SU-DHL-6 (cell line): ENCODE results near the gene PVR.

Source experiments
- H2AFZ ChIP-seq: fragments of 200-600 bp; sonication (generic); 2 replicates; pipeline ENCODE4 v1.6.1; 2014; ENCODE audit warnings: low read depth, mild to moderate bottlenecking, moderate library complexity, mixed read lengths, antibody characterized with exemption, low read length; ENCODE audit not compliant: severe bottlenecking
- H3F3A ChIP-seq: fragments of 200-600 bp; shearing (Covaris generic); 2 replicates; pipeline ENCODE4 v1.6.0; 2016; ENCODE audit warnings: antibody characterized with exemption, mild to moderate bottlenecking; ENCODE audit not compliant: insufficient read depth
- H3K27ac ChIP-seq: fragments of 200-600 bp; sonication (generic); 2 replicates; pipeline ENCODE4 v1.5.1; 2016; ENCODE audit warnings: low read depth, mild to moderate bottlenecking, low read length, moderate library complexity, mixed read lengths
- H3K27me3 ChIP-seq: fragments of 200-600 bp; sonication (generic), shearing (Covaris generic); 2 replicates; pipeline ENCODE4 v1.6.0; 2014; ENCODE audit warnings: mild to moderate bottlenecking, low read length
- H3K36me3 ChIP-seq: fragments of 200-600 bp; sonication (generic); 2 replicates; pipeline ENCODE4 v1.6.1; 2014; ENCODE audit warnings: mild to moderate bottlenecking, low read length, mixed read lengths
- H3K4me2 ChIP-seq: fragments of 300-600, 200-600 bp; shearing (Covaris generic), sonication (generic); 2 replicates; pipeline ENCODE4 v1.6.0; 2014; ENCODE audit warnings: low read length, low read depth, mild to moderate bottlenecking; ENCODE audit not compliant: poor library complexity, severe bottlenecking
- H3K4me3 ChIP-seq: fragments of 200-600 bp; sonication (generic); 2 replicates; pipeline ENCODE4 v1.5.1; 2014; ENCODE audit warnings: antibody characterized with exemption, low read length, mild to moderate bottlenecking, mixed read lengths; ENCODE audit not compliant: insufficient read depth, poor library complexity, severe bottlenecking
- H3K79me2 ChIP-seq: fragments of 200-600 bp; sonication (generic); 2 replicates; pipeline ENCODE4 v1.6.1; 2014; ENCODE audit warnings: mild to moderate bottlenecking, low read length, moderate library complexity; ENCODE audit not compliant: insufficient read depth
- H3K9ac ChIP-seq: fragments of 200-600 bp; sonication (generic); 2 replicates; pipeline ENCODE4 v1.7.0; 2014; ENCODE audit warnings: mild to moderate bottlenecking, low read length
- H3K9me2 ChIP-seq: fragments of 200-600 bp; sonication (generic); replicated peaks from 2 replicates; pipeline ENCODE4 v1.6.1; 2014; ENCODE audit warnings: low read length; ENCODE audit not compliant: insufficient read depth
- H3K9me3 ChIP-seq: fragments of 200-600 bp; sonication (generic); 2 replicates; pipeline ENCODE4 v1.6.1; 2014; ENCODE audit warnings: low read length, mixed read lengths; ENCODE audit not compliant: insufficient read depth
- H4K20me1 ChIP-seq: fragments of 200-600 bp; sonication (generic); 2 replicates; pipeline ENCODE4 v1.6.1; 2014; ENCODE audit warnings: low read depth, mild to moderate bottlenecking, antibody characterized with exemption, low read length, moderate library complexity, mixed read lengths
- CTCF ChIP-seq: fragments of 200-600 bp; sonication (generic); IDR thresholded peaks from one replicate; pipeline ENCODE4 v1.5.1; 2017; ENCODE audit warnings: antibody characterized with exemption, mild to moderate bottlenecking, low read length, moderate library complexity; ENCODE audit not compliant: insufficient read depth, poor library complexity, severe bottlenecking
- EZH2phosphoT487 ChIP-seq: fragments of 200-600 bp; sonication (generic), shearing (Covaris generic); conservative IDR thresholded peaks from 2 replicates; pipeline ENCODE4 v1.6.1; 2018; ENCODE audit warnings: mild to moderate bottlenecking, antibody characterized with exemption, low read length, moderate library complexity, mixed read lengths

Gene PVR

DNA sequence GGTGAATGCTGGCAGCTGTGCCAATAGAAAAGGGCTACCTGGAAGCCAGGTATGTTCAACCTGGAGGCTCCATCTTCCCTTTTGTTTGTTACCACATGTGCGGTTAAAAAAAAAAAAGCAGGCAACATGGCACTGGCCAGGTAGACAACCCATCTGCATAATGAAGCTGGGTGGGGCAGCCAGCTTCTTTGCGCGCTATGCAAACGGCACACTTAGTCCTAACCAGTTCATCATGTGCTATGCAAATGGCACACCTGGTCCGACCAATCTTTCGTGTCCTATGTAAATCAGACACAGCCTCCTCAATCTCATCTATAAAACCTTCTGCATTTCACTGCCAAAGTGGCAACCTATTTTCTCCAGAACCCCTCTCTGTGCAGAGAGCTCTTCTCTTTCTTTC, 41.6 kb upstream of the PVR start:
- Histone ChIP-seq H3K9me3 (no peaks in the 10 kb centered on the region), H4K20me1 (no peaks in the 10 kb centered on the region), H3K9ac (no peak overlapping the region), H3K9me2 (no peaks in the 10 kb centered on the region), H3K27ac (no peak overlapping the region), H2AFZ (no peak overlapping the region), H3F3A (no peaks in the 10 kb centered on the region), H3K4me2 (no peak overlapping the region), H3K27me3 (no peaks in the 10 kb centered on the region), H3K79me2 (no peaks in the 10 kb centered on the region), H3K36me3 (no peaks in the 10 kb centered on the region), H3K4me3 (no peak overlapping the region)
- TF ChIP-seq CTCF (no peak), EZH2phosphoT487 (no peak)

- no peaks in the 10 kb centered on the region for H3F3A ChIP-seq
- H3K27me3 ChIP-seq, result no peaks in the 10 kb centered on the region
- TF ChIP-seq EZH2phosphoT487, result no peak
- no peaks in the 10 kb centered on the region for H4K20me1 ChIP-seq
- no peak overlapping the region for H3K27ac ChIP-seq
- no peaks in the 10 kb centered on the region for H3K9me3 ChIP-seq
- no peak overlapping the region for H3K9ac ChIP-seq
- H3K4me3 ChIP-seq, result no peak overlapping the region
- no peaks in the 10 kb centered on the region for H3K79me2 ChIP-seq
- H2AFZ ChIP-seq, result no peak overlapping the region
- no peak overlapping the region for H3K4me2 ChIP-seq
- H3K36me3 ChIP-seq, result no peaks in the 10 kb centered on the region
- no peaks in the 10 kb centered on the region for H3K9me2 ChIP-seq
Measured at GRCh38 chr19:44603201-44603945, 40.3 kb upstream of the PVR start.

DNA sequence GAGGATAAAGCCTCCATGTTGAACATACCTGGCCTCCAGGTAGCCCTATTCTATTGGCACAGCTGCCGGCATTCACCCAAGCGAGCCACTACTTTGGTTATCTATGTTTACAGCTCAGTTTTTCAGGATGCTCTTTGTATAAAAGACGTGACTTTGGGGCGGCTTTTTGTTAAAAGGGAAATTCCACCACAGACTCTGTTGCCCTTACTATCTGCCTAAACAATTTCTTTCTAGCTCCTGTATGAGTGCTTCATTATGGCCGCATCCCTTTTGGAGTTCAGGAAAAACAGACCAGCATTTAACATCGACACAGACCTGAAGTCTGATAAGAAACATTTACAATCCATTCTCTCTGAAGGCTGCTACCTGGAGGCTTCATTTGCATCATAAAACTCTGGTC, 39.5 kb upstream of the PVR start:
- H3K27me3 ChIP-seq, result no peaks in the 10 kb centered on the region
- no peak overlapping the region for H3K9ac ChIP-seq
- H3K79me2 ChIP-seq, result no peaks in the 10 kb centered on the region
- H3K9me2 ChIP-seq, result no peaks in the 10 kb centered on the region
- H2AFZ ChIP-seq, result no peak overlapping the region
- H3K27ac ChIP-seq, result no peak overlapping the region
- H3K36me3 ChIP-seq, result no peaks in the 10 kb centered on the region
- no peak overlapping the region for H3K4me2 ChIP-seq
- no peaks in the 10 kb centered on the region for H4K20me1 ChIP-seq
- TF ChIP-seq CTCF, result no peak
- no peak for TF ChIP-seq EZH2phosphoT487
- H3F3A ChIP-seq, result no peaks in the 10 kb centered on the region
- H3K4me3 ChIP-seq, result no peak overlapping the region
- H3K9me3 ChIP-seq, result no peaks in the 10 kb centered on the region

DNA sequence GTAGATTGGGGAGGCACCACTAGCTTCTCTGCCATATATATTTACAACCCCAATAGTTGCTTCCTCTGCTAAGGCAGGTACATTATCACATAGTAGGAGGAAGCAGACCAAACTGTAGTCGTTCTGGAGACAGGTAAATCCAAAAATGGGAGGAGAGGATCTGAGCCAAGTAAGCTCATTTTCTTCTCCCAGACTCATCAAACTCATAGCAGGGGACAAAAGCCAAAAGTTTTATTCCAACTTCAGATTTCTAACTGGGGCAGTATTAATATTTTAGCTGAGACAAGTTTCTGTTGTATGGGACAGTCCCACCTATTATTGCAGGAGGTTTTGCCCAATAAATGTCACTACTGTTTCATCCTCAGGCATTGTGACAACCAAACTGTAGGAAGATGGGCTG, 38.2 kb upstream of the PVR start:
- TF ChIP-seq CTCF (no peak), EZH2phosphoT487 (no peak)
- Histone ChIP-seq H3K9ac (no peak overlapping the region), H3F3A (no peaks in the 10 kb centered on the region), H3K27ac (no peak overlapping the region), H3K4me3 (no peak overlapping the region), H3K9me3 (no peaks in the 10 kb centered on the region), H3K27me3 (no peaks in the 10 kb centered on the region), H3K36me3 (no peaks in the 10 kb centered on the region), H3K4me2 (no peak overlapping the region), H3K79me2 (no peaks in the 10 kb centered on the region), H3K9me2 (no peaks in the 10 kb centered on the region), H4K20me1 (no peaks in the 10 kb centered on the region), H2AFZ (no peak overlapping the region)
